ENCODE data around the gene CD274. TPM values are rescaled to one million over a fixed set of nuclear protein-coding genes. Genes with fewer than 3 reads are reported as not detected.

CD274 gene
- total and polyA plus RNA-seq, 10 of the 15 experiments (the other 5 are each of a cell fraction or from before 2014, with no cell fraction given), result 9.4 to 128 (median 24.6) TPM

DNA sequence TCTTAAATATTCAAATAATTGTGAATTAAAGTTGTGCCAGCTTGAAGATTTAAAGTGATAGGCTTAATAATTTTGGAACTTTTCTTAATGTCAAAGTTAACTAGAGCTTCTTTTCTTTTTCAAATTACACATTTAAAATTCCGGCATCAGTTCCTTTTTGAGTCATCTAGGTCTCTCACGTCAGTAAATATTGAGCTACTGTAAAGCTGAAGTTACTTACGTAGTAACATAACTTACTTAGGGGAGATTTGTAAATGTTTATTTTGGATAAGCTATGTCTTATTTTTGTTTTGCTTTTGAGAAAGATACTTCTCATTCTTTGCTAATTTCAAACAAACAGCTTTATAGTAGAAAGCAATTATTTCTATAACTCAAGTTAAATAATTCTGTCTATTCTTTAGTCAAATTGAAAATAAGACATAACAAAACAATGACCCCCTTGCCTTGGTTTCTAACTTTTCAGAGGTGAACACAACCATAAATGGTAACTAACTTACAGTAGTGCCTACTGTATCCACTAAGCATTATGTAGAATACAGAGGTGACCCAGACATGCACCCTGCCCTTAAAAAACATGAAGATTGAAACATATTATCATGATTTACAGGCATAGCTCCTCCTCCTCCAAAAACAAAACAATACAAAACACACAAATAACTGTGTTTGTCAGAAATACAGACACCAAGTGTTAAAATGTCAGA lies 29.8 kb downstream of the CD274 start (continued):
- TF ChIP-seq, protein P1, sequence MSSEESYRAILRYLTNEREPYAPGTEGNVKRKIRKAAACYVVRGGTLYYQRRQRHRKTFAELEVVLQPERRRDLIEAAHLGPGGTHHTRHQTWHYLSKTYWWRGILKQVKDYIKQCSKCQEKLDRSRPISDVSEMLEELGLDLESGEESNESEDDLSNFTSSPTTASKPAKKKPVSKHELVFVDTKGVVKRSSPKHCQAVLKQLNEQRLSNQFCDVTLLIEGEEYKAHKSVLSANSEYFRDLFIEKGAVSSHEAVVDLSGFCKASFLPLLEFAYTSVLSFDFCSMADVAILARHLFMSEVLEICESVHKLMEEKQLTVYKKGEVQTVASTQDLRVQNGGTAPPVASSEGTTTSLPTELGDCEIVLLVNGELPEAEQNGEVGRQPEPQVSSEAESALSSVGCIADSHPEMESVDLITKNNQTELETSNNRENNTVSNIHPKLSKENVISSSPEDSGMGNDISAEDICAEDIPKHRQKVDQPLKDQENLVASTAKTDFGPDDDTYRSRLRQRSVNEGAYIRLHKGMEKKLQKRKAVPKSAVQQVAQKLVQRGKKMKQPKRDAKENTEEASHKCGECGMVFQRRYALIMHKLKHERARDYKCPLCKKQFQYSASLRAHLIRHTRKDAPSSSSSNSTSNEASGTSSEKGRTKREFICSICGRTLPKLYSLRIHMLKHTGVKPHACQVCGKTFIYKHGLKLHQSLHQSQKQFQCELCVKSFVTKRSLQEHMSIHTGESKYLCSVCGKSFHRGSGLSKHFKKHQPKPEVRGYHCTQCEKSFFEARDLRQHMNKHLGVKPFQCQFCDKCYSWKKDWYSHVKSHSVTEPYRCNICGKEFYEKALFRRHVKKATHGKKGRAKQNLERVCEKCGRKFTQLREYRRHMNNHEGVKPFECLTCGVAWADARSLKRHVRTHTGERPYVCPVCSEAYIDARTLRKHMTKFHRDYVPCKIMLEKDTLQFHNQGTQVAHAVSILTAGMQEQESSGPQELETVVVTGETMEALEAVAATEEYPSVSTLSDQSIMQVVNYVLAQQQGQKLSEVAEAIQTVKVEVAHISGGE (CRISPR knock-in tag; IDR thresholded peaks at IDR 0.05), result no peak
- TF ChIP-seq FOS (IDR thresholded peaks at IDR 0.05; ENCODE audit: borderline replicate concordance, extremely low read depth, insufficient read length) (no peak), SMAD1 (IDR thresholded peaks at IDR 0.05; ENCODE audit: low read depth, partially characterized antibody) (no peak), TCF12 (IDR thresholded peaks at IDR 0.05; ENCODE audit: low read depth, low read length) (no peak), BCL11A (IDR thresholded peaks at IDR 0.05; ENCODE audit: low read depth, low read length) (0 out of 2 replicates have a peak, but pooled peaks have one; percentile 36), HSF1 (IDR thresholded peaks at IDR 0.05; ENCODE audit: low read depth, low read length) (no peak), SIX5 (IDR thresholded peaks at IDR 0.05; ENCODE audit: low read depth, low read length, severe bottlenecking) (no peak), SMC3 (IDR thresholded peaks at IDR 0.05; ENCODE audit: borderline replicate concordance, low read length) (no peak), MTA2 (IDR thresholded peaks at IDR 0.05; ENCODE audit: low read depth) (peak; percentile 65; the same call in 1 of the 2 replicates), BHLHE40 (IDR thresholded peaks at IDR 0.05; ENCODE audit: borderline replicate concordance in 1 of 2, low read depth in 2 of 2, low read length in 1 of 2) (no peak), RCOR1 (conservative IDR thresholded peaks at IDR 0.05; ENCODE audit: low read depth, low read length) (no peak), ZNF622 (IDR thresholded peaks at IDR 0.05) (no peak), CBX3 (IDR thresholded peaks at IDR 0.05; ENCODE audit: borderline replicate concordance, low read depth) (no peak), JUND (IDR thresholded peaks at IDR 0.05; ENCODE audit: low read depth, low read length) (peak; percentile 74; the same call in 1 of the 2 replicates), BMI1 (IDR thresholded peaks at IDR 0.05; ENCODE audit: borderline replicate concordance) (no peak), ATF7 (IDR thresholded peaks at IDR 0.05; ENCODE audit: low read depth) (peak; percentile 82), NFIC (IDR thresholded peaks at IDR 0.05; ENCODE audit: low read depth, low read length) (peak; percentile 84), NR2F1 (conservative IDR thresholded peaks at IDR 0.05) (0 out of 2 replicates have a peak, but pooled peaks have one; percentile 18), PAX8 (IDR thresholded peaks at IDR 0.05) (no peak), EP300 (IDR thresholded peaks at IDR 0.05; ENCODE audit: borderline replicate concordance in 1 of 2, control insufficient read depth in 1 of 2, low read depth in 2 of 2, low read length in 2 of 2) (peak; percentile 37 to 47; a peak in 2 of 4 replicates), EZH2 (IDR thresholded peaks at IDR 0.05; ENCODE audit: borderline replicate concordance, control insufficient read depth, low read depth, low read length) (no peak)
- TF ChIP-seq, protein P2, sequence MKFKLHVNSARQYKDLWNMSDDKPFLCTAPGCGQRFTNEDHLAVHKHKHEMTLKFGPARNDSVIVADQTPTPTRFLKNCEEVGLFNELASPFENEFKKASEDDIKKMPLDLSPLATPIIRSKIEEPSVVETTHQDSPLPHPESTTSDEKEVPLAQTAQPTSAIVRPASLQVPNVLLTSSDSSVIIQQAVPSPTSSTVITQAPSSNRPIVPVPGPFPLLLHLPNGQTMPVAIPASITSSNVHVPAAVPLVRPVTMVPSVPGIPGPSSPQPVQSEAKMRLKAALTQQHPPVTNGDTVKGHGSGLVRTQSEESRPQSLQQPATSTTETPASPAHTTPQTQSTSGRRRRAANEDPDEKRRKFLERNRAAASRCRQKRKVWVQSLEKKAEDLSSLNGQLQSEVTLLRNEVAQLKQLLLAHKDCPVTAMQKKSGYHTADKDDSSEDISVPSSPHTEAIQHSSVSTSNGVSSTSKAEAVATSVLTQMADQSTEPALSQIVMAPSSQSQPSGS (IDR thresholded peaks at IDR 0.05; ENCODE audit: low read length), result peak; percentile 74
- TF ChIP-seq, protein P3, sequence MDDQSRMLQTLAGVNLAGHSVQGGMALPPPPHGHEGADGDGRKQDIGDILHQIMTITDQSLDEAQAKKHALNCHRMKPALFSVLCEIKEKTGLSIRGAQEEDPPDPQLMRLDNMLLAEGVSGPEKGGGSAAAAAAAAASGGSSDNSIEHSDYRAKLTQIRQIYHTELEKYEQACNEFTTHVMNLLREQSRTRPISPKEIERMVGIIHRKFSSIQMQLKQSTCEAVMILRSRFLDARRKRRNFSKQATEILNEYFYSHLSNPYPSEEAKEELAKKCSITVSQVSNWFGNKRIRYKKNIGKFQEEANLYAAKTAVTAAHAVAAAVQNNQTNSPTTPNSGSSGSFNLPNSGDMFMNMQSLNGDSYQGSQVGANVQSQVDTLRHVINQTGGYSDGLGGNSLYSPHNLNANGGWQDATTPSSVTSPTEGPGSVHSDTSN (IDR thresholded peaks at IDR 0.05; ENCODE audit: insufficient replicate concordance, low read depth, low read length), result no peak

All from GM12878 (cell line).